ENCODE data around the gene XPA. TPM values are rescaled to one million over a fixed set of nuclear protein-coding genes. Genes with fewer than 3 reads are reported as not detected.

XPA gene
- total and polyA plus RNA-seq, 2 donors (not counting 1 experiment from before 2014, with no cell fraction given), result 6.1 to 9.7 TPM

- peak overlapping the region; percentile 74 for H2AFZ ChIP-seq (ENCODE audit: low read length)
- H4K20me1 ChIP-seq (ENCODE audit: control insufficient read depth, extremely low read depth, insufficient read depth, low read length), result no peaks in the 10 kb centered on the region
- H3K9ac ChIP-seq (ENCODE audit: insufficient read depth, low read length), result peak overlapping the region; percentile 94
- TF ChIP-seq EZH2 (IDR thresholded peaks at IDR 0.05; ENCODE audit: low read length, missing control alignments), result no peak
- TF ChIP-seq, protein P1, sequence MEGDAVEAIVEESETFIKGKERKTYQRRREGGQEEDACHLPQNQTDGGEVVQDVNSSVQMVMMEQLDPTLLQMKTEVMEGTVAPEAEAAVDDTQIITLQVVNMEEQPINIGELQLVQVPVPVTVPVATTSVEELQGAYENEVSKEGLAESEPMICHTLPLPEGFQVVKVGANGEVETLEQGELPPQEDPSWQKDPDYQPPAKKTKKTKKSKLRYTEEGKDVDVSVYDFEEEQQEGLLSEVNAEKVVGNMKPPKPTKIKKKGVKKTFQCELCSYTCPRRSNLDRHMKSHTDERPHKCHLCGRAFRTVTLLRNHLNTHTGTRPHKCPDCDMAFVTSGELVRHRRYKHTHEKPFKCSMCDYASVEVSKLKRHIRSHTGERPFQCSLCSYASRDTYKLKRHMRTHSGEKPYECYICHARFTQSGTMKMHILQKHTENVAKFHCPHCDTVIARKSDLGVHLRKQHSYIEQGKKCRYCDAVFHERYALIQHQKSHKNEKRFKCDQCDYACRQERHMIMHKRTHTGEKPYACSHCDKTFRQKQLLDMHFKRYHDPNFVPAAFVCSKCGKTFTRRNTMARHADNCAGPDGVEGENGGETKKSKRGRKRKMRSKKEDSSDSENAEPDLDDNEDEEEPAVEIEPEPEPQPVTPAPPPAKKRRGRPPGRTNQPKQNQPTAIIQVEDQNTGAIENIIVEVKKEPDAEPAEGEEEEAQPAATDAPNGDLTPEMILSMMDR (conservative IDR thresholded peaks at IDR 0.05 in 1 of 2, IDR thresholded peaks at IDR 0.05 in 1 of 2; ENCODE audit: low read depth in 1 of 2, low read length in 2 of 2), result no peak
- H3K4me1 ChIP-seq (ENCODE audit: control insufficient read depth, extremely low read depth, insufficient read depth, low read length), result peaks cover 12% of the 10 kb centered on the region
- peak overlapping the region; percentile 84 to 98 (median 94) for H3K4me3 ChIP-seq (replicated peaks in 1 of 4; ENCODE audit: control extremely low read depth in 1 of 4, insufficient read depth in 1 of 4, low read depth in 3 of 4, low read length in 4 of 4)
- H3K9me3 ChIP-seq (ENCODE audit: control insufficient read depth, insufficient read depth, low read depth, low read length), result no peaks in the 10 kb centered on the region
- no peaks in the 10 kb centered on the region for H3K36me3 ChIP-seq (ENCODE audit: control insufficient read depth, insufficient read depth, low read length)
- peak overlapping the region; percentile 99 for H3K27ac ChIP-seq (ENCODE audit: insufficient read depth, low read length)
- H3K4me2 ChIP-seq (ENCODE audit: extremely low read depth, insufficient read depth, low read length), result peak overlapping the region; percentile 96
- H3K27me3 ChIP-seq (ENCODE audit: control insufficient read depth, insufficient read depth, low read length), result no peaks in the 10 kb centered on the region
- DNase-seq (ENCODE audit: low read depth in 2 of 2), result peak; percentile 82 to 90
- peaks cover 62% of the 10 kb centered on the region for H3K79me2 ChIP-seq (ENCODE audit: control insufficient read depth, insufficient read depth, low read length)
Measured at GRCh38 chr9:97632248-97632984, 64.7 kb downstream of the XPA start.

GRCh38 chr9:97630591-97630990 is 66.5 kb downstream of the XPA start:
- no peaks in the 10 kb centered on the region for H3K27me3 ChIP-seq (ENCODE audit: control insufficient read depth, insufficient read depth, low read length)
- DNase-seq (ENCODE audit: low read depth in 2 of 2), result no peak

DNA sequence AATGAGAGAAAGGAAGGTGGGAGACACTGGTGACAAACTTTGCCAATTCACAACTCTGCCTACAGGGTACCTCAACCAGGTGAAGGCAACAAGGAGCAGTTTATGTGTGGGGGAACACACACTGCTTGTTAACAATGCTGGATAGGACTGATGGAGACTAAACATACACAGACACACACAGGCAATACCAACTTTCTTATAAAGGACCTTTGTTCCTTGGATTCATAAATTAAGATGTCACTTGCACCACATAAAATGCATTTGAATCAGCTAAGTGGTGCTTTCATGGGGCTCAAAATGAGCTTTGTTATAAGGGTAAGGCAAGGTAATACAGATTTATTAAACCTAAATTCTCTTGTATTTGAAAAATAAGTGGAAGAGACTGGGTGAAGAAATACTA is 68.0 kb downstream of the XPA start:
- H3K36me3 ChIP-seq (ENCODE audit: control insufficient read depth, insufficient read depth, low read length), result no peaks in the 10 kb centered on the region
- no peak overlapping the region for H3K4me2 ChIP-seq (ENCODE audit: extremely low read depth, insufficient read depth, low read length)

More at GRCh38 chr9:97630591-97630990, 66.5 kb downstream of the XPA start:
- H3K79me2 ChIP-seq (ENCODE audit: control insufficient read depth, insufficient read depth, low read length), result peaks cover 46% of the 10 kb centered on the region
- no peaks in the 10 kb centered on the region for H4K20me1 ChIP-seq (ENCODE audit: control insufficient read depth, extremely low read depth, insufficient read depth, low read length)
- TF ChIP-seq EZH2 (IDR thresholded peaks at IDR 0.05; ENCODE audit: low read length, missing control alignments), result no peak
- TF ChIP-seq, protein P1 (conservative IDR thresholded peaks at IDR 0.05 in 1 of 2, IDR thresholded peaks at IDR 0.05 in 1 of 2; ENCODE audit: low read depth in 1 of 2, low read length in 2 of 2), result no peak
- H3K27ac ChIP-seq (ENCODE audit: insufficient read depth, low read length), result no peak overlapping the region
- H3K9me3 ChIP-seq (ENCODE audit: control insufficient read depth, insufficient read depth, low read depth, low read length), result no peaks in the 10 kb centered on the region
- H2AFZ ChIP-seq (ENCODE audit: low read length), result no peak overlapping the region
- no peak overlapping the region for H3K4me2 ChIP-seq (ENCODE audit: extremely low read depth, insufficient read depth, low read length)
- no peak overlapping the region for H3K9ac ChIP-seq (ENCODE audit: insufficient read depth, low read length)
- H3K36me3 ChIP-seq (ENCODE audit: control insufficient read depth, insufficient read depth, low read length), result no peaks in the 10 kb centered on the region
- no peak overlapping the region for H3K4me3 ChIP-seq (replicated peaks in 1 of 4; ENCODE audit: control extremely low read depth in 1 of 4, insufficient read depth in 1 of 4, low read depth in 3 of 4, low read length in 4 of 4)
- H3K4me1 ChIP-seq (ENCODE audit: control insufficient read depth, extremely low read depth, insufficient read depth, low read length), result peaks cover 11% of the 10 kb centered on the region

More for the DNA sequence above, 68.0 kb downstream of the XPA start:
- H3K27me3 ChIP-seq (ENCODE audit: control insufficient read depth, insufficient read depth, low read length), result no peaks in the 10 kb centered on the region
- peaks cover 6% of the 10 kb centered on the region for H3K4me1 ChIP-seq (ENCODE audit: control insufficient read depth, extremely low read depth, insufficient read depth, low read length)
- H3K9ac ChIP-seq (ENCODE audit: insufficient read depth, low read length), result no peak overlapping the region
- H3K79me2 ChIP-seq (ENCODE audit: control insufficient read depth, insufficient read depth, low read length), result peaks cover 32% of the 10 kb centered on the region
- no peak overlapping the region for H2AFZ ChIP-seq (ENCODE audit: low read length)
- TF ChIP-seq, protein P1 (conservative IDR thresholded peaks at IDR 0.05 in 1 of 2, IDR thresholded peaks at IDR 0.05 in 1 of 2; ENCODE audit: low read depth in 1 of 2, low read length in 2 of 2), result no peak
- TF ChIP-seq EZH2 (IDR thresholded peaks at IDR 0.05; ENCODE audit: low read length, missing control alignments), result no peak
- H4K20me1 ChIP-seq (ENCODE audit: control insufficient read depth, extremely low read depth, insufficient read depth, low read length), result no peaks in the 10 kb centered on the region
- DNase-seq (ENCODE audit: low read depth in 2 of 2), result no peak
- H3K9me3 ChIP-seq (ENCODE audit: control insufficient read depth, insufficient read depth, low read depth, low read length), result no peaks in the 10 kb centered on the region
- H3K27ac ChIP-seq (ENCODE audit: insufficient read depth, low read length), result no peak overlapping the region
- H3K4me3 ChIP-seq (replicated peaks in 1 of 4; ENCODE audit: control extremely low read depth in 1 of 4, insufficient read depth in 1 of 4, low read depth in 3 of 4, low read length in 4 of 4), result no peak overlapping the region

All from fibroblast of lung (primary cell).